Measurements from ENCODE around the gene CHRND.
"Not testable (repeated sequence)": the region's sequence is repeated elsewhere in the genome, so short reads cannot be mapped to it uniquely, and the experiment has no call there.

CHRND gene

DNA sequence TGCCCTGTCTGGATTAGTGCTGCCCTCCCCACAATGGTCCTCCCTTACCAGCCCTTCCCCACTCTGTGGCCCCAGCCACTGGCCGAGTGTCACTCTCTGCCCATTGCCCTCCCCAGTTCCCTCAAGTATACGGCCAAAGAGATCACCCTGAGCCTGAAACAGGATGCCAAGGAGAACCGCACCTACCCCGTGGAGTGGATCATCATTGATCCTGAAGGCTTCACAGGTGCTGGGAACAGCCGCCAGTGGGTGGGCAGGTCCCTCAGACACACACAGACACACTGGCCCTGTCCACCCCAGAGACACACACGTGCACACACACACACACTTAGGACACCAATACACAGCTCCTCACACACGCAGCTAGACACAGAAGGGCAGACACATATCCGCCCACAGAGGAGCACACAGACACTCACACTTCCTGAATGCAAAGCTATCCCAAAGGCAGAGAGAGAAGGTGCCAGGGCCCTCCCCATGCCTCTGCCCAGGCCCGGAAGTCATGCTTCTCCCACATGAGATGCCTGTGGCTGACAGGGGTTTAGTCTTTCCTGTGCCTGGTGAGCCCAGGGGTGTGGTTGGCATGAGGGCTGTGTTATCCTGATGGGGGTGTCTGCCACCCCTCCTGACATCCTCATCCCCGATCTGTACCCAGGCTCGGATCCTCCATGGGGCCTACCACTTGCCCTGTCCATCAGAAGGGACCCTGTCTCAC is 2.9 kb downstream of the CHRND start:
- DNase-seq: no peak

DNA sequence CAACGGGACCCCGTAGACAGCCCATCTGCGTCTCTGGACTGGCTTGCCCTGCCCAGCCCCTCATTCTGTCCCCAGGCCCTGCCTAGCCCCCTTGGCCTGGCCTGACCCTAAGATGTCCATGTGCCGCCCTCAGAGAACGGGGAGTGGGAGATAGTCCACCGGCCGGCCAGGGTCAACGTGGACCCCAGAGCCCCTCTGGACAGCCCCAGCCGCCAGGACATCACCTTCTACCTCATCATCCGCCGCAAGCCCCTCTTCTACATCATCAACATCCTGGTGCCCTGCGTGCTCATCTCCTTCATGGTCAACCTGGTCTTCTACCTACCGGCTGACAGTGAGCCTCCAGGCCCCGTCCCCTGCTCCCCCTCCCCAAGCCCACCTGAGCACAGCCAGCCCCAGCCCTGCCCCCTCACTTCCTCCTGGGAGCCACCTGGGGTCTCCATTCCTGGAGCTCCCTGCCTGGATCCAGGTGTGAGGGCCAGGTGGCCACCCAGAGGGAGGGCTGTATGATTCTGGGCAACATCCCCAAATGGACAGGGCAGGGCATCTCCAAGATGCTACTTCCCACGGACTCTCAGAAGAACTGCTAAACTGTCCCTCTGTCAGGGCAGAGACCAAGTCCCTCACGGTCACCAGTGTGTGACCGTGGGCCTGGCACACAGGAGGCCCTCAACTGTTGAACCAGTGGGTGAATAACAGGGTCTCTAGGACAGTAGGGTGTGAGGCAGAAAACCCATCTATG is 4.0 kb downstream of the CHRND start:
- no peak for DNase-seq

DNA sequence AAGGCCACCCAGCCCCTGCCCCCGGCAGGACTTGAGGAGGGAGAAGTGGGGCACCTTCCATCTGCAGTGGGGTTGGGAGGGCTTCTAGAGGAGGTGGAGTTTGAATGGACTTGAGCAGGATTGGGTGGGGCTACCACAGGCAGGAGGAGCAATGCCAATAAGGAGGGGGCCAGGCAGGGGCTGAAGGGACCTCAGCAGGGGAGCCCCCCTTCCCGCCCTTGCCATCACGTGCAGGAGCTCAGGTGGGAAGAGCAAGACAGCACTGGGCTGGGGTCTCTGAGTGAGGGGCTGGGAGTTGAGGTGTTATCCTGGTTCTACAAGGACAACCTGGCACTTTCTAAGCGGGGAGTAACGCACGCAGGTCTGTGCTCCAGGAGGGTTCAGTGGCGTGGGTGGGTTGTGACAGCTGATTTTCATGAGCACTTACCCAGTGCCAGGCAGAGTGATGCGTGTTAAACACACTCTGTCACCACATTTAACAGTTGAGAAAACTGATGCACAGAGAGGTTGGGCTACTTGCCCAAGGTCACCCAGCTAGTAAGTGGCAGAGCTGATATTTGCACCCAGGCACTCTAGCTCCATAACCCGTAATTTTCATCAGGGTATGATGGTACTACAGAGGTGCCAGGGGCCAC is 4.8 kb downstream of the CHRND start:
- no peak for DNase-seq

DNA sequence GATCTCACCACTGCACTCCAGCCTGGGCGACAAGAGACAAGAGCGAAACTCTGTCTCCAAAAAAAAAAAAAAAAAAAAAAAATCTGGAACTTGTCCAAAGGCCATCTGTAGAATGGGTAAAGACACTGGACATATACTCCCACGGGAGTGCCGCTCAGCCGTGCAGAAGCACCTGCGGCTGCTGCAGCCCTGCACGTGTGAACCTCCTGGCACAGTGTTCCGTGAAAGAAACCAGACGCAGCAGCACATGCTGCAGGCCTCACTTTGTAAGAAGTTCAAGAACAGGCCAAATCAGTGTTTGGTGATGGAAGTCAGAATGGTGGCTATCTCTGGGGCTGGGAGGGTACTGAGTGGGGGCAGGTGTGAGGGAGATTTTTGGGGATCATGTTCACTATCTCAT is 6.5 kb downstream of the CHRND start:
- no peak for DNase-seq

DNA sequence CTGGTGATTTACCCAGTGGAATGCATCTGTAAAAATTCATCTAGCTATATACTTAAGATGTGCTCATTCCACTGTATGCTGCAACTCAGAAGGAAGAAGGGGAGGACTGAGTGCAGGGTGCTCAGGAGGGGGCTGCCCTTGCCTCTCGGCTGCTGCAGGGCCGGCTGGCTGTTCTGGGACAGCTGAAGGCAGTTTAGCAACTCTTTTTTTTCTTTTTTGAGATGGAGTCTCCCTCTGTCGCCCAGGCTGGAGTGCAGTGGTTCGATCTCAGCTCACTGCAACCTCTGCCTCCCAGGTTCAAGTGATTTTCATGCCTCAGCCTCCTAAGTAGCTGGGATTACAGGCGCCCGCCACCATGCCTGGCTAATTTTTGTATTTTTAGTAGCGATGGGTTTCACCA is 6.9 kb downstream of the CHRND start:
- not testable (repeated sequence) for DNase-seq

DNA sequence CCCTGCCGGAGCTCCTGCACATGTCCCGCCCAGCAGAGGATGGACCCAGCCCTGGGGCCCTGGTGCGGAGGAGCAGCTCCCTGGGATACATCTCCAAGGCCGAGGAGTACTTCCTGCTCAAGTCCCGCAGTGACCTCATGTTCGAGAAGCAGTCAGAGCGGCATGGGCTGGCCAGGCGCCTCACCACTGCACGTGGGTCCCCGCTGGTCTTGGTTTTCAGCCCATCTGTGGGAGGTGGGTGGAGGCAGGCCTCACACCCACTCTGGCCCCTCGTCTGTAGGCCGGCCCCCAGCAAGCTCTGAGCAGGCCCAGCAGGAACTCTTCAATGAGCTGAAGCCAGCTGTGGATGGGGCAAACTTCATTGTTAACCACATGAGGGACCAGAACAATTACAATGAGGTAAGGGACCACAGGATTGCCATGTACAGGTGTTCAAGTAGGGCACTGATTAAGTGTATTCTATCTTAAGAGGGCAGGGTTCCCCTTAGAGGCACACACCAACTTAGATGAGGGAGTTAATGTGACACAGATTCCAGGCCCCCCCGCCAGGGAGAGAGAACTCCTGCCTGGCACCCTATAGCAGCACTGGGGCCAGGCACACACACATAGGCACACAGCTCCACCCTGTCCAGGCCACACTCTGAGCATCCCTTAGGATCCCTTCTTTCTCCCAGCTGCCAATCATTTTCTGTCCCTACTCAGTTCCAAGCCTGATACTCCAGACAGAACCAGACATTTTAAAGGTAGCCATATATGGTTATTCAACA is 8.2 kb downstream of the CHRND start:
- no peak for DNase-seq

- no peak for DNase-seq
Measured at GRCh38 chr2:232534940-232535651, 9.1 kb downstream of the CHRND start.

DNA sequence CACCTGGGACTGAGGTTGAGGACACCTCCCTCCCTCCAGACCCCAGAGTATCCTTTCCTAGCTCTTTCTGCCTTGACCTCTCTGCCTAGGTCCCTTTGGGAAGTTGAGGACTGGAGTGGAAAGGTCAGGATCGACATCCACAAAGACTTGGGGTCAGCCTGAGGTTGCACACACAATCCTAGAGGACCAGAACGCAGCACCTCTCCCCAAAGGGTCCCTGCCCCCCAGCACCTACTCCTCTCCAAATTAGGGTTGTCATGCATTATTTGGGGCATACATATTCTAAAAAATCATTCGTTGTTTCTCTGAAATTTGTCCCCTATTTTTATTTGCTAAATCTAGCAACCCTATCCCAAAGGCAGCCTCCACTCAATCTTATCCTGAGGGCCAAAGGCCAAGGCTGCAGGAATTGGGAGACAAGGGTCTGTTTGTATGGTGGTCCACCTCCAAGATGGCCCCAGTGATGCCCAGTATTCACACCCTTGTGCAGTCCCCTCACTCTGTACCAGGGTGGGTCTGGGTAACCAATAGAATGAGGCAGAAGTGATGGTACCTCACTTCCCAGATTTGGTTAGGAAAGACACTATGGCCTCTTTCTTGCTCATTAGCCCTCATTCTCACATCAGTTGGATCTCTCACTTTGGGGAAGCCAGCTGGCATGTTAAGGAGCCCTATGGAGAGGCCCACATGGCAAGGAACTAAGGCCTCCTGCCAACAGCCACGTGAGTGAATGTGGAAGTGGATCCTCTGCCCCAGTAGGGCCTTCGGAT is 10.0 kb downstream of the CHRND start:
- no peak for DNase-seq

DNA sequence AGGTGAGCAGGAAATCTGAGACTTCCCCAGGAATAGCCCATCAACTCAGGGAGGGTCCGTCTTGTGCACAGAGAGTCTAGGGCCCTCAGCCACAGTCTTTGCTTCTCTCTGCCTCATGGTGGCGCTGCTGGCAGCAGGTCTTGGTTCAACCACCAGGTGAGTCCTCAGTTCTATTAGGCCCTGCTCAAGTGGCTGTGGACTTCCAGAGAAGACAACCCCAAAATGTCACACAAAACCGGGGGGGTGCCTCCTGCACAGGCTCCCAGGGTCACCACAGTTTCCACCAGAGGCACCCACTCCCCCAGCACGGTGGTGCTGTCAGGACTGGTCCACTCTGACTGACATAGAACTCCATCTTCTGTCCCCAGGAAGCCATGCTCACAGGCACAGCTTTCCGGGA is 11.1 kb downstream of the CHRND start:
- no peak for DNase-seq

DNA sequence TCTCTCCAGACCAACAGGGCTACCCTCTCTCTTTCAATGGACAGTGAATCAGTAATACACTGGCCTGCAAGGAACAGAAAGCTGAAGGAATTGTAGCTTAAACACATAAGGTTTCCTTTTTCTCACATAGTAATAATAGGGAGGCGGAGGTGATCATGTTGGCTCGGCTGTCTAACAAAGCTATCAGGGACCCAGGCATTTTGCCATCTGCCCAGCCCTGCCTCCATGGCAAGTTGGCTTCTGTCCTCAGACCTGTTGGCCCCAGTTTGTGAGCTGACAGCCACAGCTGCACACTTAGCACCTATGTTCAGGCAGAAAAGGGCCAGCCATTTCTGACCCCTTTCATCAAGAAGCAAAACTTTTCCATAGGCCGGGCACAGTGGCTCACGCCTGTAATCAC is 11.5 kb downstream of the CHRND start:
- DNase-seq: no peak

- no peak for DNase-seq
Measured at GRCh38 chr2:232538671-232539070, 12.7 kb downstream of the CHRND start.

- no peak for DNase-seq
Measured at GRCh38 chr2:232539298-232540231, 13.6 kb downstream of the CHRND start, which contains the start of gene CHRNG. Gene CHRNG, plus strand, starts transcription at chr2:232539692. Its CDS starts 56 bp downstream, at chr2:232539748.

DNA sequence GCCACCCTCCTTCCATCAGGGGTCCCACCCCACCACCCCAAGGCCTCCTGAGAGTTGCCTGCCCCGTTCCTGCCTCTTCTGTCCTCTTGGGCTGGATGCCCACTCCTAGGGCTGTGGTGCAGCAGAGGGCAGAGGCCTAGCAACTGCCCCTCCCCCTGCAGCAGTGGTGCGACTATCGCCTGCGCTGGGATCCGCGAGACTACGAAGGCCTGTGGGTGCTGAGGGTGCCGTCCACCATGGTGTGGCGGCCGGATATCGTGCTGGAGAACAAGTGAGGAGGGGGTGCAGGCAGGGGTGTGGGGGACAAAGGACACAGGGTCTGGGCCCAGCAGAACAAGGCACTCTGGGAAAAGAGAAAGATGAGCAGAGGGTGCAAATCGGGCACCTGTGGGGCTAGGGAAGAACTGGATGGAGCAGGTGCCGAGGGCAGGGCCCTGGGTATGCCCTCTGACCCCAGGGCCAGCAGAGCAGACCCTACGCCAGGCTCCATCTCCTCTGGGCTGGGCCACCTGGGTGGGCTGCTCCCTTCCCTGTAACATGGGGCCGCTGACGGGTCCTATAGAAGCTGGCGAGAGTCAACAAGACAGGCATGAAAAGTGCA is 14.6 kb downstream of the CHRND start:
- DNase-seq: no peak

- DNase-seq: no peak
Measured at GRCh38 chr2:232541195-232541960, 15.4 kb downstream of the CHRND start.

GRCh38 chr2:232541961-232542714 is 16.2 kb downstream of the CHRND start:
- DNase-seq: no peak

GRCh38 chr2:232542715-232543467 is 16.9 kb downstream of the CHRND start:
- DNase-seq: no peak

GRCh38 chr2:232543491-232543890 is 17.5 kb downstream of the CHRND start:
- DNase-seq: no peak
